Fibroblast of mammary gland (primary cell): Measurements from ENCODE around the gene SLC44A5.

ENCODE experiments used
- DNase-seq: peaks from one replicate; pipeline ENCODE4 v3.0.0-alpha.2; 2010; ENCODE audit warnings: low read depth
- H3K4me3 ChIP-seq: 2 replicates; pipeline ENCODE4 v1.5.1; 2011; ENCODE audit warnings: low read depth, mild to moderate bottlenecking, low read length, moderate library complexity; ENCODE audit not compliant: control insufficient read depth
- TF ChIP-seq, protein P1 (sequence below): conservative IDR thresholded peaks from 2 replicates; pipeline ENCODE4 v1.5.1; 2011; ENCODE audit warnings: low read depth, low read length, inconsistent platforms; ENCODE audit not compliant: control insufficient read depth, insufficient read depth

Gene SLC44A5

DNA sequence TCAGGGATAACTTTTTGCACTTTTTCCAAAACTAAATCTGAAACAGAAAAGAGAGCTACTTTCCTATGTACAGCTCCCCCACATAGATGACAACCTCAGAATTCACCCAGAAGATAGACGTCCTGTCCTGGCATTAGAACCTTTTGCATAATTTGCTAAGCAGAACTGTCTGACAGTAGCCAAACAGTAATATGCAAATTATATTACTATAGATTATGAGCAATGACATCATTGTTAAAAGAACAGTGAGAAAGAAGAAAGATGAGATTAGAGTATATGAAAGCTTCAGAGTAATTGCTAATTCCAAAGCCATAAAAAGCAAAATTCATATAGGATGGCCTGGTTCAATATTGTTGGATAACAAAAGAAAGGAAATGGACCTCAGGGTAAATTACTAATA, 43.7 kb downstream of the SLC44A5 start:
- H3K4me3 ChIP-seq = no peak overlapping the region
- TF ChIP-seq, protein P1, sequence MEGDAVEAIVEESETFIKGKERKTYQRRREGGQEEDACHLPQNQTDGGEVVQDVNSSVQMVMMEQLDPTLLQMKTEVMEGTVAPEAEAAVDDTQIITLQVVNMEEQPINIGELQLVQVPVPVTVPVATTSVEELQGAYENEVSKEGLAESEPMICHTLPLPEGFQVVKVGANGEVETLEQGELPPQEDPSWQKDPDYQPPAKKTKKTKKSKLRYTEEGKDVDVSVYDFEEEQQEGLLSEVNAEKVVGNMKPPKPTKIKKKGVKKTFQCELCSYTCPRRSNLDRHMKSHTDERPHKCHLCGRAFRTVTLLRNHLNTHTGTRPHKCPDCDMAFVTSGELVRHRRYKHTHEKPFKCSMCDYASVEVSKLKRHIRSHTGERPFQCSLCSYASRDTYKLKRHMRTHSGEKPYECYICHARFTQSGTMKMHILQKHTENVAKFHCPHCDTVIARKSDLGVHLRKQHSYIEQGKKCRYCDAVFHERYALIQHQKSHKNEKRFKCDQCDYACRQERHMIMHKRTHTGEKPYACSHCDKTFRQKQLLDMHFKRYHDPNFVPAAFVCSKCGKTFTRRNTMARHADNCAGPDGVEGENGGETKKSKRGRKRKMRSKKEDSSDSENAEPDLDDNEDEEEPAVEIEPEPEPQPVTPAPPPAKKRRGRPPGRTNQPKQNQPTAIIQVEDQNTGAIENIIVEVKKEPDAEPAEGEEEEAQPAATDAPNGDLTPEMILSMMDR = no peak
- DNase-seq = no peak

DNA sequence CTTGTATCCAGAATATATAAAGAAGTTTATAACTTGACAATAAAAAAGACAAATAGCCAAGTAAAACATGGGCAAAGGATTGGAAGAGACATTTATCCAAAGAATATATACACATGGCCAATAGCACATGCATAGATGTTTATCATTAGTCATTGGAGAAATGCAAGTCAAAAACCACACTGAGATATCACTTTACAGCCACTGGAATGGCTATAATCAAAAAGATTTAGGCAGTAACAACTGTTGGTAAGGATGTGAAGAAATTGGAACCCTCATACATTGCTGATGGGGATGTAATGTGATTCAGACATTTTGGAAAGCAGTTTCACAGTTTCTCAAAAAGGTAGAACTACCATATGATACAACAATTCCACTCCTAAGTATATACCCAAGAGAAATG, 51.1 kb downstream of the SLC44A5 start:
- TF ChIP-seq, protein P1 = no peak

DNA sequence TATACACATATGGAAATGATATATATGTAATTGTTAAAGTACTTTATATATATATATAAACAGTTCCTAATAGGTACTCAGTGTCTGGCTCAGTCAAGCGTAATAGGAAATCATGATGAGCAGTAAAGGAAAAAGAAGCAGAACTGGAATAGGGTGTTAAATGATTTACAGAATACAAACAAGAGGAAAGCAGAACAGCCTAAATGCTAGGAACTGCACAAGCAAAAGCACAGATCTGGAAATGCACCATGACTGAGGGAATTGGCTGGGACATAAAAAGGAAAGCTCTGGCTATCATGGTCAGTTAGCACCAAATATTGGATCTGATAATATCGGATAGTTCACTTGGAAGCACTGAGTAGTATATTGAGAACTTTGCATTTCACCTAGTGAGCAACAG, 51.8 kb downstream of the SLC44A5 start:
- no peak for DNase-seq
- H3K4me3 ChIP-seq = no peak overlapping the region
- TF ChIP-seq, protein P1 = no peak

More for the DNA sequence above, 51.1 kb downstream of the SLC44A5 start:
- no peak overlapping the region for H3K4me3 ChIP-seq
- DNase-seq = no peak

DNA sequence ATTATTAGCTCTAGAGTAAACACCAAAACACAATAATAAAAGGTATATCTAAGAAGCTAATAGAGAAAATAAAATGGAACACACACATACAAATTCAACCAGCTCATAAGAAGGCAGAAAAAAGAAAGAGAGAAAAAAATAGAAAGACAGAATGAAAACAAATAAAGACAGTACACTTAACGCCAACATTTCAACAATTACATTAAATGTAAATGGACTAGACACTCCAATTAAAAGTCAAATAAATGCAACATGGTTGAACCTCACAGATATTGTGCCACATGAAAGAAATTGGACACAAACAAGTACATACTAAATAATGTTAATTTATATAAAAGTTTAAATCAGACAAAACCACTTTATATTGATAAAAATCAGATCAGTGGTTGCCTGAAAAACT, 56.0 kb downstream of the SLC44A5 start:
- DNase-seq = no peak
- TF ChIP-seq, protein P1 = no peak

DNA sequence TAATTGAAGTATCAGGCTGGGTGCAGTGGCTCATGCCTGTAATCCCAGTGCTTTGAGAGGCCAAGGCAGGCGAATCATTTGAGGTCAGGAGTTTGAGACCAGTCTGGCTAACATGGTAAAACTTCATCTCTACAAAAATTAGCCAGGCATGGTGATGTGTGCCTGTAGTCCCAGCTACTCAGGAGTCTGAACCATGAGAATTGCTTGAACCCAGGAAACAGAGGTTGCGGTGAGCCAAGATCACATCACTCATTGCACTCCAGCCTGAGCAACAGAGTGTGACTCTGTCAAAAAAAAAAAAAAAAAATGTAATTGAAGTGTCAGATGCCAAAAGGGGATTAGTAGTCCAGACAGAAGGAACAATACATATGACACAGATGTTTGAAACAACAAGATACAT, 56.7 kb downstream of the SLC44A5 start:
- DNase-seq = no peak
- TF ChIP-seq, protein P1 = no peak
- H3K4me3 ChIP-seq = no peak overlapping the region

More for the DNA sequence above, 56.0 kb downstream of the SLC44A5 start:
- H3K4me3 ChIP-seq = no peak overlapping the region

DNA sequence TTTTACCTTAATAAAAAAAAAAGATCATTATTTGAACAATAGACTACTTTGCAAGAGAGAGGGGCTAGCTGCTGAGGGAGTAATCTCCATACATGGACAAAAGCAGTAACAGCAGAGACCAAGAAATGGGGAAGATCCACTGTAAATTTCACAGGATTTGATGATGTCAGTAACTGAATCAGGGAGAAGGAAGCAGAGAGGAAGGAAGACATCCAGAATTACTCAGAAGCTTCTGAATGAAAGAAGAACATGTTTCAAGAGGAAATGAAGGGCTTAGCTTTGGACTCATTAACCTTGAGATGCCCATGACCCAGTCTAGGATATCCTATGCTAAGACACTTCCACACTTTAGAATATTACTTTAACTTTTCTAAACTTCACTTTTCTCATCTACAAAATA, 60.4 kb downstream of the SLC44A5 start:
- no peak for DNase-seq
- H3K4me3 ChIP-seq = no peak overlapping the region
- TF ChIP-seq, protein P1 = no peak

DNA sequence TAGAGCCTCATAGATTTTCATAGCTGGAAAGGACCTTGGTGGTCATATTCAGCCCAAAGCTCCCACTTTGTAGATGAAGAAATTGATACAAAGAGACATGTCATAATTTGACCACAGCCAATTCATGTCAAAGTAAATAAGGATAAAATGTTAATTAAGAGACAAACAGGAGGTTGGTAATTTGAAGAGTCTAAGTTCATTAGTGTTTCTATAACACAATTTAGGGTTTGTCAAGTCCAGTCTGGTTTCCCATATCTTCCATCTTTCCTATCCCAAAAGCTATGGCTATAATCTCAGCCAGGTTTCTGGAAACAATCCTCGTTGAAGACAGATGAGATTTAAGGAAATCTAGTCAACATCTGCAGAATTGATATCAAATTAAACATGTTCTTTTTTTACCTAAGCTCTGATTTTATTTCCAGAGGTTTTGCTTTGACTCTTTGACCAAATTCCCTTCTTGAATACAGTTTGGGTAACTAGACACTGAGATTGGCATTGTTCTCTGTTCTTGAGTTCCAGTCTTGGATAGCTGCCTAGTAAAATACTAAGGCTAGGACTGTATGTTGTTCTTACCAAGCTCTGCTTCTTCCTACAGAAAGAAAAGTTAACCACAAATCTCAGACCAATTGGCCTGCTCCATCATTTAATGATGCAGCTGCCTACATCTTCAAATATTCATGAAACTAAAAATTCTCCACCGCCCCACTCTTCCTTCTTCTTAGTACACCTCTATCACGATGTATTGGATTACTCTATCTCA, 62.0 kb downstream of the SLC44A5 start:
- DNase-seq = no peak
- TF ChIP-seq, protein P1 = no peak
- H3K4me3 ChIP-seq = no peak overlapping the region
